Kidney epithelial cell (primary cell): Measurements from ENCODE around the gene TNFRSF4. TPM values are rescaled to one million over a fixed set of nuclear protein-coding genes. Genes with fewer than 3 reads are reported as not detected.

Experiments used
- DNase-seq: peaks from one replicate; pipeline ENCODE4 v3.0.0-alpha.2; 2010; ENCODE audit warnings: low read depth
- H3K27me3 ChIP-seq: 2 replicates; pipeline ENCODE4 v1.6.0; 2011; ENCODE audit warnings: low read length; ENCODE audit not compliant: control insufficient read depth, insufficient read depth
- H3K36me3 ChIP-seq: 2 replicates; pipeline ENCODE4 v1.5.1; 2011; ENCODE audit warnings: low read length; ENCODE audit not compliant: control insufficient read depth, insufficient read depth
- H3K4me3 ChIP-seq: 2 replicates; pipeline ENCODE4 v1.5.1; 2011; ENCODE audit warnings: low read depth, mild to moderate bottlenecking, control low read depth, low read length
- CTCF ChIP-seq: IDR thresholded peaks from 2 replicates; pipeline ENCODE4 v1.5.1; 2011; ENCODE audit warnings: mild to moderate bottlenecking, moderate library complexity, low read length, control low read depth, inconsistent platforms; ENCODE audit not compliant: insufficient read depth, poor library complexity, severe bottlenecking
- total RNA-seq: library from RNA; depleted of rRNA; stranded (reverse); fragments of >200 nt; gene quantifications from 2 replicates; pipeline ENCODE4 v1.2.3, GENCODE V29; 2015

TNFRSF4 gene
- total RNA-seq, 1 donor from 2014 or later, result 0.25 TPM

- no peak overlapping the region for H3K4me3 ChIP-seq
- DNase-seq, result no peak
- H3K27me3 ChIP-seq, result no peaks in the 10 kb centered on the region
- TF ChIP-seq CTCF, result no peak
- peaks cover 1% of the 10 kb centered on the region for H3K36me3 ChIP-seq
Observed at GRCh38 chr1:1215080-1215676, 1.2 kb upstream of the TNFRSF4 start.

- TF ChIP-seq CTCF, result no peak
- DNase-seq, result no peak
- no peaks in the 10 kb centered on the region for H3K27me3 ChIP-seq
- H3K36me3 ChIP-seq, result peaks cover 1% of the 10 kb centered on the region
- H3K4me3 ChIP-seq, result no peak overlapping the region
Observed at GRCh38 chr1:1212780-1213344, 1.1 kb downstream of the TNFRSF4 start.

GRCh38 chr1:1211541-1212441, 2.2 kb downstream of the TNFRSF4 start:
- Histone ChIP-seq H3K27me3 (peaks cover 2% of the 10 kb centered on the region), H3K4me3 (no peak overlapping the region), H3K36me3 (peaks cover 1% of the 10 kb centered on the region)
- no peak for DNase-seq
- no peak for TF ChIP-seq CTCF

GRCh38 chr1:1210726-1211540, 3.0 kb downstream of the TNFRSF4 start:
- Histone ChIP-seq H3K27me3 (peaks cover 9% of the 10 kb centered on the region), H3K4me3 (no peak overlapping the region), H3K36me3 (peaks cover 1% of the 10 kb centered on the region)
- TF ChIP-seq CTCF, result no peak
- no peak for DNase-seq

- peaks cover 14% of the 10 kb centered on the region for H3K27me3 ChIP-seq
- no peaks in the 10 kb centered on the region for H3K36me3 ChIP-seq
- DNase-seq, result no peak
- TF ChIP-seq CTCF, result no peak
- no peak overlapping the region for H3K4me3 ChIP-seq
Observed at GRCh38 chr1:1208713-1209433, 5.1 kb downstream of the TNFRSF4 start.
